HepG2 (cell line): ENCODE results near the gene UNC13D. TPM values are rescaled to one million over a fixed set of nuclear protein-coding genes. Genes with fewer than 3 reads are reported as not detected.

Experiments used
- ATF4 ChIP-seq, 2 experiments: fragments of 450-650 bp in 1 of 2; sonication (generic) in 1 of 2; formaldehyde crosslinking; IDR thresholded peaks; 2 replicates each; pipeline versions ENCODE4 v1.5.0 to v1.8.0; 2020 to 2022; ENCODE audit warnings: mild to moderate bottlenecking in 1 of 2, missing genetic modification reagents in 1 of 2
- ATRX ChIP-seq: sonication (generic); formaldehyde crosslinking; IDR thresholded peaks from 2 replicates; pipeline ENCODE4 v1.4.0; 2020; ENCODE audit warnings: missing genetic modification reagents, borderline replicate concordance
- FOXA1 ChIP-seq, 2 experiments: fragments of 450-650 bp in 1 of 2; sonication (generic) in 1 of 2; formaldehyde crosslinking in 1 of 2; IDR thresholded peaks; 2 replicates each; pipeline versions ENCODE4 v1.4.0 to v1.6.1; 2016 to 2020; ENCODE audit warnings: missing genetic modification reagents in 1 of 2
- JARID2 ChIP-seq: sonication (generic); formaldehyde crosslinking; IDR thresholded peaks from 2 replicates; pipeline ENCODE4 v1.8.1; 2023; ENCODE audit warnings: missing genetic modification reagents, inconsistent platforms; ENCODE audit not compliant: insufficient replicate concordance
- MNT ChIP-seq: fragments of 450-650 bp; IDR thresholded peaks from 2 replicates; pipeline ENCODE4 v1.6.1; 2016
- NCOR1 ChIP-seq: fragments of 200-600 bp; sonication (generic); IDR thresholded peaks from 2 replicates; pipeline ENCODE4 v1.7.0; 2017; ENCODE audit warnings: antibody characterized with exemption, low read length, borderline replicate concordance
- SALL2 ChIP-seq: sonication (generic); formaldehyde crosslinking; IDR thresholded peaks from 2 replicates; pipeline ENCODE4 v1.8.1; 2023; ENCODE audit warnings: mild to moderate bottlenecking, missing genetic modification reagents, inconsistent platforms
- SMARCC2 ChIP-seq: fragments of 450-650 bp; IDR thresholded peaks from 2 replicates; pipeline ENCODE4 v1.6.1; 2017; ENCODE audit warnings: antibody characterized with exemption, mild to moderate bottlenecking
- SNAPC2 ChIP-seq: sonication (generic); formaldehyde crosslinking; IDR thresholded peaks from 2 replicates; pipeline ENCODE4 v1.8.1; 2022; ENCODE audit warnings: mild to moderate bottlenecking, missing genetic modification reagents
- ZBTB2 ChIP-seq: sonication (generic); formaldehyde crosslinking; IDR thresholded peaks from 2 replicates; pipeline ENCODE4 v1.8.0; 2022; ENCODE audit warnings: low read depth, missing genetic modification reagents
- ZBTB34 ChIP-seq: sonication (generic); formaldehyde crosslinking; IDR thresholded peaks from 2 replicates; pipeline ENCODE4 v1.8.0; 2022; ENCODE audit warnings: mild to moderate bottlenecking, missing genetic modification reagents
- ZNF614 ChIP-seq: IDR thresholded peaks from 2 replicates; pipeline ENCODE4 v1.6.1; 2018; ENCODE audit warnings: missing biosample characterization, missing genetic modification reagents, inconsistent platforms, borderline replicate concordance
- polyA plus RNA-seq, 8 experiments: library from polyadenylated mRNA; depleted of rRNA in 3 of 8; stranded (reverse) in 7 of 8; unstranded in 1 of 8; fragments of >200 nt; fragmentation: Illumina TruSeq in 4 of 8; extraction: Trizol in 4 of 8; gene quantifications; 2 replicates each; pipeline versions ENCODE4 v1.2.1 to v1.2.3, GENCODE V29; 2011 to 2016; ENCODE audit warnings: low read depth in 4 of 8, missing spikeins in 1 of 8, mixed read lengths in 1 of 8; ENCODE audit not compliant: insufficient read depth in 1 of 8
- total RNA-seq, 5 experiments: library from RNA; depleted of rRNA; stranded (reverse); fragments of >200 nt; fragmentation: Illumina TruSeq; extraction: Trizol; gene quantifications; 2 replicates each; pipeline ENCODE4 v1.2.3, GENCODE V29; 2016; ENCODE audit warnings: low read depth in 1 of 5
- TF ChIP-seq, protein P1 (sequence below): sonication (generic); formaldehyde crosslinking; IDR thresholded peaks from 2 replicates; pipeline ENCODE4 v1.4.0; 2020; ENCODE audit warnings: missing genetic modification reagents, borderline replicate concordance
- TF ChIP-seq, protein P2 (sequence below): sonication (generic); formaldehyde crosslinking; IDR thresholded peaks from 2 replicates; pipeline ENCODE4 v1.5.0; 2020; ENCODE audit warnings: mild to moderate bottlenecking, missing genetic modification reagents

Gene UNC13D
- total and polyA plus RNA-seq, 2 of the 13 experiments (the other 11 are each of a cell fraction or from before 2014, with no cell fraction given) = 29.7 to 42.7 TPM

DNA sequence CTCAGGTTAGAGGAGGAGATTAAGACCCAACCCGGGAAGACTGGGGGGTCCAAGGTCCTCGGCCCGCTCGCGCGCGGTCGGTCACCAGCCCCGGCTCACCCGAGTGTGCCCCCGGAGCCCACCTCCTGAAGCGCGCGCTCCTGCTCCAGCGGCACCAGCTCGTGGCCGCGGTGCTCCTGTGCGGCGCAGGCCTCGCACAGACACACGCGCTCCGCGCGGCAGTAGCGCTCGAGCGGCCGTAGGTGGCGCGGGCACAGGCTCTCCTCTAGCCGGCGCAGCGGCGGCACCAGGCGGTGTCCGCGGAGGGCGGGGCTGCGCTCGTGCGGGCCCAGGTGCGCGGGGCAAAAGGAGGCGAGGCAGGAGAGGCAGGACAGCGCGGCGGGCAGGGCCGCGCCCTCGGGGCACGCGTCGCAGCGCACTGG, 33.6 kb upstream of the UNC13D start (continued):
- TF ChIP-seq ATRX (CRISPR knock-in tag) = no peak
- no peak for TF ChIP-seq SMARCC2
- TF ChIP-seq ZNF614 = no peak
- no peak; a peak in 2 of 4 replicates for TF ChIP-seq ATF4 (CRISPR knock-in tag; IDR thresholded peaks at IDR 0.05)
- TF ChIP-seq, protein P1, sequence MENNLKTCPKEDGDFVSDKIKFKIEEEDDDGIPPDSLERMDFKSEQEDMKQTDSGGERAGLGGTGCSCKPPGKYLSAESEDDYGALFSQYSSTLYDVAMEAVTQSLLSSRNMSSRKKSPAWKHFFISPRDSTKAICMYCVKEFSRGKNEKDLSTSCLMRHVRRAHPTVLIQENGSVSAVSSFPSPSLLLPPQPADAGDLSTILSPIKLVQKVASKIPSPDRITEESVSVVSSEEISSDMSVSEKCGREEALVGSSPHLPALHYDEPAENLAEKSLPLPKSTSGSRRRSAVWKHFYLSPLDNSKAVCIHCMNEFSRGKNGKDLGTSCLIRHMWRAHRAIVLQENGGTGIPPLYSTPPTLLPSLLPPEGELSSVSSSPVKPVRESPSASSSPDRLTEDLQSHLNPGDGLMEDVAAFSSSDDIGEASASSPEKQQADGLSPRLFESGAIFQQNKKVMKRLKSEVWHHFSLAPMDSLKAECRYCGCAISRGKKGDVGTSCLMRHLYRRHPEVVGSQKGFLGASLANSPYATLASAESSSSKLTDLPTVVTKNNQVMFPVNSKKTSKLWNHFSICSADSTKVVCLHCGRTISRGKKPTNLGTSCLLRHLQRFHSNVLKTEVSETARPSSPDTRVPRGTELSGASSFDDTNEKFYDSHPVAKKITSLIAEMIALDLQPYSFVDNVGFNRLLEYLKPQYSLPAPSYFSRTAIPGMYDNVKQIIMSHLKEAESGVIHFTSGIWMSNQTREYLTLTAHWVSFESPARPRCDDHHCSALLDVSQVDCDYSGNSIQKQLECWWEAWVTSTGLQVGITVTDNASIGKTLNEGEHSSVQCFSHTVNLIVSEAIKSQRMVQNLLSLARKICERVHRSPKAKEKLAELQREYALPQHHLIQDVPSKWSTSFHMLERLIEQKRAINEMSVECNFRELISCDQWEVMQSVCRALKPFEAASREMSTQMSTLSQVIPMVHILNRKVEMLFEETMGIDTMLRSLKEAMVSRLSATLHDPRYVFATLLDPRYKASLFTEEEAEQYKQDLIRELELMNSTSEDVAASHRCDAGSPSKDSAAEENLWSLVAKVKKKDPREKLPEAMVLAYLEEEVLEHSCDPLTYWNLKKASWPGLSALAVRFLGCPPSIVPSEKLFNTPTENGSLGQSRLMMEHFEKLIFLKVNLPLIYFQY = peak; percentile 70; the same call in 1 of the 2 replicates
- TF ChIP-seq SALL2 (CRISPR knock-in tag) = peak; percentile 86
- no peak for TF ChIP-seq JARID2
- no peak; the same call in 1 of the 2 replicates for TF ChIP-seq ZBTB2 (CRISPR knock-in tag)
- no peak for TF ChIP-seq MNT
- TF ChIP-seq FOXA1 (IDR thresholded peaks at IDR 0.05) = no peak
- peak; percentile 26 for TF ChIP-seq FOXA1 (CRISPR knock-in tag; IDR thresholded peaks at IDR 0.05)
- TF ChIP-seq NCOR1 = no peak; the same call in 1 of the 2 replicates
- TF ChIP-seq, protein P2, sequence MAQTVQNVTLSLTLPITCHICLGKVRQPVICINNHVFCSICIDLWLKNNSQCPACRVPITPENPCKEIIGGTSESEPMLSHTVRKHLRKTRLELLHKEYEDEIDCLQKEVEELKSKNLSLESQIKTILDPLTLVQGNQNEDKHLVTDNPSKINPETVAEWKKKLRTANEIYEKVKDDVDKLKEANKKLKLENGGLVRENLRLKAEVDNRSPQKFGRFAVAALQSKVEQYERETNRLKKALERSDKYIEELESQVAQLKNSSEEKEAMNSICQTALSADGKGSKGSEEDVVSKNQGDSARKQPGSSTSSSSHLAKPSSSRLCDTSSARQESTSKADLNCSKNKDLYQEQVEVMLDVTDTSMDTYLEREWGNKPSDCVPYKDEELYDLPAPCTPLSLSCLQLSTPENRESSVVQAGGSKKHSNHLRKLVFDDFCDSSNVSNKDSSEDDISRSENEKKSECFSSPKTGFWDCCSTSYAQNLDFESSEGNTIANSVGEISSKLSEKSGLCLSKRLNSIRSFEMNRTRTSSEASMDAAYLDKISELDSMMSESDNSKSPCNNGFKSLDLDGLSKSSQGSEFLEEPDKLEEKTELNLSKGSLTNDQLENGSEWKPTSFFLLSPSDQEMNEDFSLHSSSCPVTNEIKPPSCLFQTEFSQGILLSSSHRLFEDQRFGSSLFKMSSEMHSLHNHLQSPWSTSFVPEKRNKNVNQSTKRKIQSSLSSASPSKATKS = no peak
- TF ChIP-seq ZBTB34 = no peak
- TF ChIP-seq SNAPC2 (CRISPR knock-in tag) = no peak; the same call in 1 of the 2 replicates
